HCT116 (cell line): Measurements from ENCODE around the gene CHAD.

Experiments used
- CEBPB ChIP-seq: IDR thresholded peaks from 2 replicates; pipeline ENCODE4 v1.6.1; 2012; ENCODE audit warnings: low read depth
- EZH2 ChIP-seq: fragments of 200-600 bp; sonication (generic); IDR thresholded peaks from 2 replicates; pipeline ENCODE4 v1.6.1; 2017; ENCODE audit warnings: antibody characterized with exemption, mixed run types
- EZH2phosphoT487 ChIP-seq: fragments of 200-600 bp; IDR thresholded peaks from 2 replicates; pipeline ENCODE4 v1.6.1; 2018; ENCODE audit warnings: antibody characterized with exemption, borderline replicate concordance
- POLR2AphosphoS5 ChIP-seq: IDR thresholded peaks from 2 replicates; pipeline ENCODE4 v1.6.1; 2011; ENCODE audit warnings: mild to moderate bottlenecking, low read depth, low read length, moderate library complexity
- RAD21 ChIP-seq: IDR thresholded peaks from 2 replicates; pipeline ENCODE4 v1.6.1; 2012; ENCODE audit warnings: low read depth, mild to moderate bottlenecking
- ZFX ChIP-seq: fragments of 450-650 bp; IDR thresholded peaks from 2 replicates; pipeline ENCODE4 v1.6.1; 2017
- TF ChIP-seq, protein P1 (sequence below), 3 experiments: fragments of 200-600 bp in 1 of 3; sonication (generic) in 1 of 3; IDR thresholded peaks in 2 of 3; conservative IDR thresholded peaks in 1 of 3; 2 replicates each; pipeline ENCODE4 v1.5.1; 2012 to 2017; ENCODE audit warnings: low read depth in 2 of 3, low read length in 2 of 3, antibody characterized with exemption in 1 of 3, borderline replicate concordance in 1 of 3, control low read depth in 1 of 3, mild to moderate bottlenecking in 1 of 3, mixed read lengths in 1 of 3, mixed run types in 1 of 3, moderate library complexity in 1 of 3; ENCODE audit not compliant: insufficient read depth in 1 of 3

DNA sequence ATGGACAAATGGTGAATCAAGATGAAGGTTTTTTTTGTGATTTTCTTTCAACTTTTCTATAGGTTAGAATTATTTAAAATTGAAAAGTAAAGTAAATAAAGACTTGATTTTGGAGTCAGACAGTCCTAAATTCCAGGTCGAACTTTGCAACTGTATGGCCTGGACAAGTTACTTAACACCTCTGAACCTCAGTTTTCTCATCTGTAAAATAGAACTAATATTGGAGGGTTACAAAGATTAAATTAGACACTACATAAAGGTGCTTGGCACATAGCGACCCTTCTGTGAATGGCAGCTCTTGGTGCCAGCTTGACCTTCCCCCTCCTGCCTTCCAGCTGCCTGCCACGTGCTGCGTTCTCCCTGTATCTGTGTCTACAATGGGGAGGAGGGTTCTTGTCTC is 13.0 kb upstream of the CHAD start:
- TF ChIP-seq, protein P1, sequence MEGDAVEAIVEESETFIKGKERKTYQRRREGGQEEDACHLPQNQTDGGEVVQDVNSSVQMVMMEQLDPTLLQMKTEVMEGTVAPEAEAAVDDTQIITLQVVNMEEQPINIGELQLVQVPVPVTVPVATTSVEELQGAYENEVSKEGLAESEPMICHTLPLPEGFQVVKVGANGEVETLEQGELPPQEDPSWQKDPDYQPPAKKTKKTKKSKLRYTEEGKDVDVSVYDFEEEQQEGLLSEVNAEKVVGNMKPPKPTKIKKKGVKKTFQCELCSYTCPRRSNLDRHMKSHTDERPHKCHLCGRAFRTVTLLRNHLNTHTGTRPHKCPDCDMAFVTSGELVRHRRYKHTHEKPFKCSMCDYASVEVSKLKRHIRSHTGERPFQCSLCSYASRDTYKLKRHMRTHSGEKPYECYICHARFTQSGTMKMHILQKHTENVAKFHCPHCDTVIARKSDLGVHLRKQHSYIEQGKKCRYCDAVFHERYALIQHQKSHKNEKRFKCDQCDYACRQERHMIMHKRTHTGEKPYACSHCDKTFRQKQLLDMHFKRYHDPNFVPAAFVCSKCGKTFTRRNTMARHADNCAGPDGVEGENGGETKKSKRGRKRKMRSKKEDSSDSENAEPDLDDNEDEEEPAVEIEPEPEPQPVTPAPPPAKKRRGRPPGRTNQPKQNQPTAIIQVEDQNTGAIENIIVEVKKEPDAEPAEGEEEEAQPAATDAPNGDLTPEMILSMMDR (IDR thresholded peaks at IDR 0.05 in 2 of 3, conservative IDR thresholded peaks at IDR 0.05 in 1 of 3; ENCODE audit: borderline replicate concordance in 1 of 3, insufficient read depth in 1 of 3, low read depth in 2 of 3, low read length in 2 of 3) = no peak
- no peak for TF ChIP-seq RAD21
- no peak for TF ChIP-seq POLR2AphosphoS5
- TF ChIP-seq EZH2 = no peak
- TF ChIP-seq ZFX = no peak
- no peak for TF ChIP-seq EZH2phosphoT487
- TF ChIP-seq CEBPB = no peak
